NCI-H748 (cell line): ENCODE measurements around the gene ITGA6.

Experiments
- DNase-seq: peaks from one replicate; lab custom pipeline; 2025; ENCODE audit not compliant: unreplicated experiment; lab: John Stamatoyannopoulos, UW

ITGA6 gene

DNA sequence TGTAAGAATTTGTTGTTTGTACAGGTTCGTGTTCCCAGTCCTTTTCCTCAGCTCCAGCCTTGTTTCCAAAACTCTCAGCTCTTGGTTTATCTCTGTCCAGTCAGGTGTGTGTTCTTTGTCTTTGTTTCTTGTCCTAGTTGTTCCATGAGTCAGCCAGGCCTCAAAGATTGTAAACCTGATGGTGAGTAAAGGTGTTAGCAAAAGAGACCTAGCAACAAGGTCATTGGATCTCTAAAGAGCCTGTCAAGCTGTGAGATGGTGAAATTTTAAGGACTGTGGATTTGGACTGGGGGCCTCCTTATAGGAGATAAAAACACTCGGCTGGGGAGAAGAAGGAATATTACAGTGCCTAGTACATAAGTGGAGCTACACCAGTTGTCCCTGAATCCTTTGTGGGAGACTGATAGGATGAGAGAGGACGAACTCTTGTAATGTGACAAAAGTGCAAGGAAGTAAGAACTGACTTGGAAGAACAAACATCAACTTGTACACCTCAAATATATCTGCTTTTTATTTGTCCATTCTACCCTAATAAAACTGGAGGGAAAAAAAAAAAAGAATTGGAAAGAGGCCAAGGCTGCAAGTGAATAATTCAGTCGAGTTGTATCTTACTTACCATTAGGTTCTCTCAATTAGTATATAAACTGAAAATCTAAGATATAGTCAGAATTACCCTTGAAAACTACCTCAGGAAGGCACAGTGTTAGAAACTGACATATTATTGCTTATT lies 37.2 kb downstream of the ITGA6 start:
- peak; percentile 19 for DNase-seq

DNA sequence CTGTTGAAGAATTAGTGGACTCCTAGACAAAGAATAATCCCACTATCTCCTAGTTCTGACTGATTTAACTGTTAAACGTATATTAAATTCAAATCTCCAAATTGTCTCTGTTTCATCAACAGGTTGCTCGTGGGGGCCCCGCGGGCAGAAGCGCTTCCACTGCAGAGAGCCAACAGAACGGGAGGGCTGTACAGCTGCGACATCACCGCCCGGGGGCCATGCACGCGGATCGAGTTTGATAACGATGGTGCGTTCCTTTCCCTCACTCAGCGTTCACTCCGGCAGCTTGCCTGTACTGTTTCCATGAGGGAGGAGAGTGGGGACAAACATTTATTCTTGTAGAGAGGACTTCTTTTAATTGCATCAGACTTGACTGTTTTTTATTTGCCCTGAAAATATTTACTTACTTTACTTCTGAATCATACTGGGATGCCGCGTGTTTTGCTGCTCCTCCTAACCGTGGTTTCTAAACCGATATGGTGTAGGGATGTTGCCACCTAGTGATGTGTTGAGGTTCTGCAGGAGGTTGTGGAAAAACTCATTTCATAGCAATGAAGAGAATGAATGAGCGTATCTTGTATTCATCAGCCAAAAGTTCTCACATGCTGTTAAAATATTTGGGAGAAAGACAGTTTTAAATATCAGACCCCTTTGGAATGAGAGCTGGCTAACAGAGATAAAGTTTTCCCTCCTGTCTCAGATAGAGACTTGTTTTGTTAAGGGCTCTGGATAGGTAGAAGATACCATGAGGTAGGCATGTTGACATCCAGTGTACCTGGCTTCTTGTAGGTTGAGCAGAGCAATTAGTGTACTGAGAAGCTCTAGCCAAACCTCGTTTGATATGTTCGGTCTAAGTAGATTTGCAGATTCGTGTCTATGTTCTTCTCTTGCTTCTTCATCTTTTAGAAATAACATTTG lies 38.3 kb downstream of the ITGA6 start:
- DNase-seq, result peak; percentile 91

DNA sequence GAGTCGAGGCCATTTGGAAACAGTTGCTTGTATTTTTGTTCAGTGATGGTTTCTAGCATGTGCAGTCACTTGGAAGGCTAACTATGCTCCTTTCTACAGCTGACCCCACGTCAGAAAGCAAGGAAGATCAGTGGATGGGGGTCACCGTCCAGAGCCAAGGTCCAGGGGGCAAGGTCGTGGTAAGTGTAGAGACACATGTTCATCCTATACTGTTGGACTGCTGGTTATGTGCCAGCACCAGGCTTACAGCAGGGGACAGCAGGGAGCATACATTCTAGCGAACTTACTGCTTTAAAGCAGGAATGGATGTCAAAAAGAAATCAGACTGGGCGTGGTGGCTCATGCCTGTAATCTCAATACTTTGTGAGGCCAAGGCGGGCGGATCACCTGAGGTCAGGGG lies 40.0 kb downstream of the ITGA6 start:
- no peak for DNase-seq

DNA sequence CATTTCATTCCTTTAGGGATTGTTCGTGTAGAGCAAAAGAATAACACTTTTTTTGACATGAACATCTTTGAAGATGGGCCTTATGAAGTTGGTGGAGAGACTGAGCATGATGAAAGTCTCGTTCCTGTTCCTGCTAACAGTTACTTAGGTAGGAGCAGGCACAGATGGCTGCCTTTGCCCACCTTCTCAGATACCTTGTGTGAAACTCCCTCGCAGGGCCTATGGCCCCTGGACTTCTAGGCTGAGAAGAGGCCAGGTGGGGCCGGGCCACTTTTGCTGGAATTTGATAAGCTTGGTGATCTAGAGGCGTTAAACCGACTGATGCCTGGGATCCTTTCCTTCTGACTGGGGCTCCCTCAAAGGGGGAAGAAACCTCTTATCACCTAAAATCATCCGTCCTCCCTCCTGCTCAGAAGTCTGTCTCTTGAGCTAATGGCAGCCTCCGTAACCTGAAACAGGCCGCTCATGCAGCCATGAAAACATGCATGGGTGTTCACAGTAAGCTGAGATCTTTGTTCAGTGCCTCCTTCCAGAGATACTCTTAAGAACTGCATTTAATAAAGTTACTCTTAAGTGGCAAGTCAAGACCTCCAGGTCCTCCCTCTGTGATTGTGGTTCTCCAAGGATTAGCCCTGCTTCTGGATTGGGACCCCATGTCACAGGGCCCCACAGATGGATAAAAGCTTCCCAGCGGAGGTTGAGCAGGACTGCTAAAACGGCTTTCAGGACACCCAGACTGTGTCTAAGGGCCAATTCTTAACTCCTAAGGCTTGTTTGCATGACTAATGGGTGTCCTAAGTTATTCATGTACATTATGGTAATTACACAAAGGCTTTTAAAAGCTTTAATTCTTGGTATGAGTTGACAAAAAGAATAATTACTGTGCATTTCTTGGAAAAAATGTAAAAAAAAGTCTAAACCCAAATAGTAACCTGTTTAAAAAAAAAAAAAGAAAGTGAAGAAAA lies 43.9 kb downstream of the ITGA6 start:
- no peak for DNase-seq

DNA sequence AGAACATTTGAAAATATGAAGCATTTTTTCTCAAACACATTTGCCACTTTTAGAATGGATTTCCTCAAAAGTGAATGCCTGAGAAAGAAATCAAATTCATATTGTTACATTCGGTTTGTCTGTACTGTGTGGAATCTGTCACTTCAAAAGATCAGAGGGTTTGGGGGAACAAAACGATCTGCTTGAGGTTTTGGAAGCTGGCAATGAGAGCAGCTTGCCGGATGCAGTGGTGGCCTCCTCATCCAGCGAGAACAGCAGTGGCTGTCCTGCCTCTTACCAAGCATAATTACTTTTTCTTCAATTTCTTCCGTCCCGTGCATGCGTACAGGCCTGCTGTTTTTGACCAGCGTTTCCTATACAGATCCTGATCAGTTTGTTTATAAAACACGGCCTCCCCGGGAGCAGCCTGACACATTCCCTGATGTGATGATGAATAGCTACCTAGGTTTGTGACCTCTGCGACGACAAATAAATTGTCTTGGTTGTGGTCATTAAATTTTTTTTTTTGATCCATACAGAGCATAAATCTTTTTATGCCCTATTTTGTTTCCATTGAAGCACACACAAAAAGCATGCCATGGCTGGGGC lies 45.2 kb downstream of the ITGA6 start:
- DNase-seq, result no peak

DNA sequence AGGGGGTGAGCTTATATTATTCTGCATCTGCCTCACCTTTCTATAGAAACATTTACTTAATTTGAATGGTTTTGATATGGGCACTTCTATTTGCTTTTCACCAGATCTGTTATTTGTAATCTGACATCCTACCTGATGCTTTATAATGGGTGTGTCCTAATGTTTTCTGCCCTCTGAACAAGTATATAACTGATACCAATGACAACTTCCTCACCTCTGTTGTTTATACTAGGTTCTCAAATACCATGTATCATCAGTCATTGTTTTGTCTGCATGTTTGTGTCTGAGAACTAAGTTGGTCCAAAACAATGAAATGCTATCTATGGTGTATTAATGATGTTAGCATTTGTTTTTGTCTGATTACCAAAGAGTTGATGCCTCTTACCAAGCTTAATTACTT lies 45.8 kb downstream of the ITGA6 start:
- peak; percentile 51 for DNase-seq

DNA sequence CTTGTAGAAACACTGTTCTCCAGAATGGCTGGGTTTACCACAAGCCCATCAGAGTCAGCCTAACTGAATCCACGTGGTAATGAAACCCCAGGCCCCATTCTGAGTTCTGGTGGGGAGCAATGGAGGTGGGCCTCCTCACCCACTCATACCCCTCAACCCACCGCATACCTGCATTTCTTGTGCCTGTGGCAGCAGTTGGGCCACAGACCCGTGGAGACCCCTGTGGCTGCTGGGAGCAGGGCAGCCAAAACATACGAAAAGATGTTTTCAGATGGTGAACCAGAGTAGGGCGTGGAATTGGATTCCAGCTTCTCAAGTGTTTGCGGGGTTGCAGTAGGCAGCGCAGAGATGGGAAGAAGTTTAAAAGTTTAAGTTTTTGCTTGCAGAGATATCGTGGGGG lies 51.0 kb downstream of the ITGA6 start:
- no peak for DNase-seq

DNA sequence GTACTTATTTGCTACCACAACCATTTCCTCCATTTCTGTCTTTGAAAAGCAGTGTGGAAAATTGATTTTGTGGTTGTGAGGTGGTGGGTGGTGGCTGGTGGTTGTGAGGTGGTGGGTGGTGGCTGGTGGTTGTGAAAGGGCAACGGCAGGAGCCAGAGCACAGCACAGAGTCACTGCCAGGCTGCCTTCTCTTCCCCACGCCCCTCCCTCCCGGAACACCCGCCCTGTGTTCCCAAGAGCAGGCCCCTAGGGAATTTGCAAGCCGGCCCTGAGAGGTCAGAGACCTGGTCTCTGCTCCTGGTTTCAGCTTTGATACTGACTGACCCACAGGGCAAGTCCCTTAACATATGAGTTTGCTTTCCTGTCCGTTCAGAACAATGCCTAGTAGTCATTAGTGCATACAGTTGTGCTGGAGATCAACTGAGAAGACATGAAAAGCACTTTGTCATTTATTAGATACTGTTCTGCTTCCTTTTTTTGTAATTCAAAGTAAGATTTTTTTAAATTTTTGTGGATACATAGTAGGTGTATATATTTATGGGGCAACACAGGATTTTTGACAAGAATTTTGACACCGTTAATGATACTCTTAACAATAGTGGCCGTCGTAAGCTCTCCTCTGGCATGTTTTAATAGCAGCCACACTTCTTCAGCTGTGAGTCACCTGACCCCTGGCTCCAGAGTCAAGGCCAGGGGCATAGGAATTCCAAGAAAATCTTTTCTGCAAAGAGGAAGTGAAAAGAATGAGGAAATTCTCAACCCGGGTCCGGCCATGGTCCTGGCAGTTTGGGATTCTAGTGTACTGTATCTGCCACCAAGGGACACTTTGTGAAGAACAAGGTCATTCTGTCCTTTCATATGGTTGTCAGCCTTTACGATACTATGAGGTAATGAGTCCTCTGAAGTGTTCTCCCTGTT lies 53.2 kb downstream of the ITGA6 start:
- DNase-seq, result no peak

DNA sequence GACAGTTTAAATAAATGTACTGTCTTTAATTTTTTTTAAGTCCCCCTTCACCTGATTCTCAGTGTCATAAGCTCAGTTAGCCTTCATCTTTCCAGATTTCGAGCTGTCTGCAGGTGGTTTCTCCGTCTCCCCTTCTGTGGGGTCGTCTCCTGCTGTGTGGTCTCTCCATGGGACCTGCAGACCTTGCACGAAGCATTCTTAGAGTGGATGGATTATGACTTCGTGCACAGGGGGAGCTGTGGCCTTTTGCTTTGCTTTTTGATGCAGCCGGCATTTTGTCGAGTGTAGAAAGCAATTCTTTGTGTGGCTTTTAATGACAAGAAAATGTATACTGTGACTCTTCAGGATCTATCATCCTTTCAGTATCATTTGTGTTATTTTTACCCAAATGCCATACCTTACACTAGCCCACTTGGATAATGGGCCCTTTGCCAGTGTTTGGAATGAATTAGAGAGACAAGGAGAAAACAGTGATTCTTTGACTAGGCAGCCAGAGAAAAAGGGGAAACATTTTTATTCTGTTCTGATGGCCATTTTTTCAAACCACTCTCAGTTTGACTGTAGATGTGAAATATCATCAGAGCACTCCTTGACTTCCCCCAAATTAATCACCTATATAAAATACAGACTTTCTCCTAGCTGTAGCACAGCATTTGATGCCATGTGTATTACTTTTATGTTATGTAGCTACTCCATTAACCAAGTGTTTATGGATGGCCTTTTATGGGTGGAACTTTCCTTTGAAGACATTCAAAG lies 54.3 kb downstream of the ITGA6 start:
- no peak for DNase-seq

DNA sequence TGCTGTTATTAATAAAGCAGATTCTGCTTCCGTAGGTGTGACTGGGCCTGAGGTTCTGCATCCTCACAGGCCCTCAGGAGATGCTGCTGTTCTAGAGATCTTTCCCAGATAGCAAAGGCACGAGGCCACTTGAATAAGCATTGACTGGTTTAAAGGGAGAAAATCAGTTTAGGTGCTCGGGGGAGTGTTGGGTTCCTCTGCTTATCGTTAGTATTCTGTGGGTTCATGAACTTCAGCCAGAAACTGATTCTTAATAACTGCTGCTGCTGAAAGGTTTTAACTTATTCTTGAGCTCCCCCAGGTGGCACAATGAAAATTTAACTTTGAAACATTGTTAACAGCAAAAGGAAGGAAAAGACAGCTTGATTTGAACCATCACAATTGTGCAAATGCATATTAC lies 56.9 kb downstream of the ITGA6 start:
- DNase-seq, result peak; percentile 19

DNA sequence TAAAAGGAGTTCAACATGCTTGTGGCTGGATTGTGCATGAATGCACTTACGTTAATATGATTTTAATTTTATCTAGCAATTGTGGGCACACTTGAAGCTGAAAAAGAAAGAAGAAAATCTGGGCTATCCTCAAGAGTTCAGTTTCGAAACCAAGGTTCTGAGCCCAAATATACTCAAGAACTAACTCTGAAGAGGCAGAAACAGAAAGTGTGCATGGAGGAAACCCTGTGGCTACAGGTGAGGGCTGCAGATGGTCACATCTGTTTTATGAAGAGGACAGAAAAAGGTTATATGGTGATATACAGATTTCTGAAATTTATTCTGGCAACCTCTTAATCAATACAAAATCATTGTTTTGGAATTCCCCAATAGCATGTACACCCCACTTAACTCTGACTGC lies 57.3 kb downstream of the ITGA6 start:
- no peak for DNase-seq

DNA sequence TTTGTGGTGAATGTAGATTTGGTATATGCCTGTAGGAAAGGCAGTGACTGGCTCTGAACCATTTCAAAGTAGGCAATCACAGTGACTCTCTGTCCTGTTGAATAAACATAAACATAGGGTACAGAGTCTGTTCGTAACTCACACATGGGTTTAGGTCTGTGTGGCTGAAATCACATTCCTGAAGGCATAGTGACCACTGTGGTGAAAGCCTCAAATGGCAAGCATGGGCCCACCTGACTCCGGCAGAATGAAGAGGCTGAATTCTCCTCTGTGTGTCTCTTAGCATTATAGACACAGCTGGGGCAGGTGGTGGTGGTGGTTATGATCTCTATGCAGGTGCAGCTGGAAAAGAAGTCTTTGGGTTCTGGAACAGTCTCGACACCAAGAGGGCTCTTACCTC lies 61.2 kb downstream of the ITGA6 start:
- DNase-seq, result no peak

DNA sequence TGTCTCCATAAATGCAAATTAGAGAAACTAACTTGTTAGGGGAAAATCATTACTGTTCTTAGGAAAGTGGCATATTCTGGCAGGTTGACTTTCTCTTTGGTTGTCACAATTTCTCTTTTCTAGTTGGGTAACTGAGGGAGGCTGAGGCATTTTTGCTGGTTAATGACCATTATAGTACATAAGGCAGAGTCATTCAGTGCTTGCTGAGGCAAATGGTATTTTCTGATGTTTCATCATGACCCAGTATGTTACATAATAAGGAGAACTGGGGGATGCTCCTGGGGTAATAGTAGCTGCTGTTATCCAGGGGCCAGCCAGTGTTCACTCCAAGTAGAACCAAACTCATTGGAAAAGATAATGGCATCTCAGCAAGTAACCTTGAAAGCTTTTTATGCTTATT lies 62.3 kb downstream of the ITGA6 start:
- no peak for DNase-seq

DNA sequence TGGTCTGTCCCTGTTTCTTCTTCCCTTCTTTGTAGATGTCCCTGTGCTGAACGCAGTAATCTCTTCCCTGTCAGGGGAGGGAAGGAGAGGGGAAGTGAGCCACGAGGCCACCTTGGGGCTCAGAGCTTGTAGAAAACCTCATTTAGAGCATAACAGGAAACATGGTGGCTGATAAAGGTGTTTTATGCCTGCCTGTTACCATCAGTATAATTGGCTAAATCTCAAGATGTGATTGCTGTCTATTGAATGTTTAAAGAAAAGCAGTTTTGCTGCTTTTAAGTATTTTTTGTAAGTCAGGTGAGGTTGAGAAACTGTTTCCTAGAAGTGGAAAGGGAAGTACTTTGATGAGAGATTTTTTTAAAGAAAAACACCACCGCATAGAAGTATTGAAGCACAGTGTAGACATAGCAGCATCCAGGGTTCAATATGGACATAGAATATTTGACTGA lies 68.8 kb downstream of the ITGA6 start:
- DNase-seq, result no peak

DNA sequence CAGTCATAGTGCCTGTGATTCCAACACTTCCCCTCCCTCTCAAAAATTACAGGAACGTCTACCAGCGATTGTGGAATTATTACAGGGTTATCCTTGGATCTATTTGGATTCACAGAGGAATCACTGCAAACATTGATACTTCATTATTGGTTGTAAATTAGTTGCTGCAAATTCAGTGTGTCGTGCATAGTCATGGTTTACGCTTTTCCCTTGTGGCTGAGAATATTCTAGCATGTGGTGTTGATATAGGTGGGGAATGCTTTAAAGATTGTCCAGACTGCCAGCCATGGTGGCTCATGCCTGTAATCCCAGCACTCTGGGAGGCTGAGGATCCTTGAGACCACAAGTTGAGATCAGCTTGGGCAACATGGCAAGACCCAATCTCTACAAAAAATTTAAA lies 79.8 kb downstream of the ITGA6 start:
- no peak for DNase-seq

DNA sequence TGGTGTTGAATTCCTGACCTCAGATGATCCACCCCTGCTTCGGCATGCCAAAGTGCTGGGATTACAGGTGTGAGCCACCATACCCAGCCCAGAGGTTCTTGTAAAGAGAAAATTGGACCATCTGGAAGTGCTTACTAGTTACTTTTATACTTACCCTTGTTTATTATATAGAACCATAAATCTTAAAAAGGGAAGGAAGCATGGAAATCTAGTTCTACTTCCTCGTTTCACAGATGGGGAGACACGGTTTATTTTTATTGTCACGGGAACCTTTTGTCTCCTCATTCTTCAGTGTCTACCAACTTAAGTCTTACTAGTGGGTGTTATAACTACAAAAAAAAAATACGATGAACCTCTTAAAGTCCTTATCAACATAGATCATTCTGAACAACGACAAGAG lies 82.7 kb downstream of the ITGA6 start:
- DNase-seq, result no peak

DNA sequence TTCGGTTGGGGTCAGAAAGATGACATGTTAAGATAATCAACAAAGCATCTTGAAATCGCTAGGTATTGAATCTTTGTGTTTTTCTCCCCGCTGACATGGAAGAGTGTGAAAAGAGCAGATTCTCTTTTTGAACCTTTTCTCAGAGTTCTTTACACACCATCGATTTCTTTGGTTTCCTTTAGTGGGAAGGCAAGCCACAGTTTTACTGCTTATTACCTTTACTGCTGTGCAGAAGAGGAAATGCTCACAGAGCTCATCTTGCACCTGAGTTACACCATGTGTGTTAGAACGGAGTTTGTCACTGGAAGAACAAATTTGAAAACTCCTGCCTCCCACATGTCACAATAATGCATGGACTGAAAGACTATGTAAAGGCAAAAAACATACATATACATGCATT lies 83.2 kb downstream of the ITGA6 start:
- DNase-seq, result no peak

DNA sequence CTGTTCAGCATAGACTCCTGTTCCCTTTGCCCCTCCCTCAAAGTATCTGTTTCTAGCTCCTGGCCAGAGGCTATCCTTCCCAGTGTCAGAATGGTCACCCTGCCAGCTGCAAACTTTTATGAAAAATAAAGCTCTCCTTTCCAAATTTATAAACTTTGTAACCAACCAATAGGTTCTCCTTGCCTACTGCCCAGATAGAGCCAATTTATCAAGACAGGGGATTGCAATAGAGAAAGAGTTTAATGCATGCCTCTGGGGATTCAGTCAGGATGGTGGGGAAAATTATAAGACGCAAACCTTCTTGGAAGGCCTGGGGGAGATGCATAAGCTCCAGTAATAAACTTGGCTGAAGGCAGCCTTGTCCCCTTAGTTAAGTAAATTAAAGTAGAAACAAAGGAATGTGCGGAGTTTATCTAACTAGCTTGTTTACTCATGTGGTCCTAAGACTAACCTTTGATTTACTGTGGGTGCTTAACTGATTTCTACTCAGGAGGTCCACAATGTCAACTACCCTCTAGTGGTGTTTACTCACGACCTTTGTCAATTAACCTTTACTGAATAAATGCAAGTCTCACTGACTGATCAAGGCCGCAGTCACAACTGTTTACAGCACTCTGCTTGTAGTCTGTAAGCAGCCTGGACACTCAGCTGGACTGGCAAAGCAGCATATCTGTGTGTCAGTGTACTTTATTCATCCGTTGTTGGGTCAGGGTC lies 85.6 kb downstream of the ITGA6 start:
- no peak for DNase-seq
